H1 (cell line): Measurements from ENCODE around the gene C1orf174. TPM values are rescaled to one million over a fixed set of nuclear protein-coding genes. Genes with fewer than 3 reads are reported as not detected.

ENCODE experiments used
- CTCF ChIA-PET: fragments of 300-600 bp; sonication (Branson Sonifier 250); formaldehyde crosslinking; loops from one replicate; lab custom pipeline; 2021; ENCODE audit not compliant: partially characterized antibody; lab: Charles Lee
- POLR2A ChIA-PET: fragments of 300-600 bp; sonication (Branson Sonifier 250); formaldehyde crosslinking; loops from one replicate; lab custom pipeline; 2021; ENCODE audit warnings: inconsistent platforms; ENCODE audit not compliant: partially characterized antibody; lab: Charles Lee
- DNase-seq, 2 experiments: peaks; one replicate each; pipeline versions ENCODE4 v3.0.0 to v3.0.0-alpha.2; 2010 to 2022; ENCODE audit warnings: low spot score in 2 of 2, low read depth in 1 of 2, mixed read lengths in 1 of 2
- FAIRE-seq: peaks from 2 replicates; lab custom pipeline; 2011; peaks lifted over from hg19 to GRCh38; lab: Jason Lieb, UNC
- H2AFZ ChIP-seq: 2 replicates; pipeline ENCODE4 v1.8.1; 2012; ENCODE audit warnings: low read length, inconsistent platforms
- H2AK5ac ChIP-seq: 2 replicates; pipeline ENCODE4 v1.6.1; 2013; ENCODE audit warnings: low read depth, low read length
- H2BK120ac ChIP-seq: replicated peaks from 2 replicates; pipeline ENCODE3; 2013; ENCODE audit warnings: low read depth, low read length, inconsistent platforms
- H2BK12ac ChIP-seq: 2 replicates; pipeline ENCODE4 v1.6.1; 2013; ENCODE audit warnings: low read depth, low read length
- H2BK15ac ChIP-seq: 2 replicates; pipeline ENCODE4 v1.6.1; 2013; ENCODE audit warnings: low read length
- H2BK20ac ChIP-seq: 2 replicates; pipeline ENCODE4 v1.6.1; 2013; ENCODE audit warnings: low read length
- H2BK5ac ChIP-seq: 2 replicates; pipeline ENCODE4 v1.6.1; 2013; ENCODE audit warnings: low read depth, low read length
- H3K14ac ChIP-seq: 2 replicates; pipeline ENCODE4 v1.6.1; 2013; ENCODE audit warnings: inconsistent platforms; ENCODE audit not compliant: insufficient read length
- H3K18ac ChIP-seq: 2 replicates; pipeline ENCODE4 v1.6.1; 2013; ENCODE audit warnings: low read length; ENCODE audit errors: extremely low read depth
- H3K23ac ChIP-seq: 2 replicates; pipeline ENCODE4 v1.6.1; 2013; ENCODE audit warnings: inconsistent platforms; ENCODE audit not compliant: insufficient read length
- H3K23me2 ChIP-seq: 2 replicates; pipeline ENCODE4 v1.6.1; 2013; ENCODE audit warnings: low read depth, low read length
- H3K27ac ChIP-seq: 2 replicates; pipeline ENCODE4 v1.6.1; 2011; ENCODE audit warnings: low read depth, low read length, inconsistent platforms
- H3K27me3 ChIP-seq, 4 experiments: replicated peaks in 1 of 4; 1 replicate in 1 of 4; 2 replicates in 3 of 4; pipeline versions ENCODE4 v1.6.1 to v1.8.1; 2011 to 2013; ENCODE audit warnings: low read length in 3 of 4, mild to moderate bottlenecking in 3 of 4, inconsistent platforms in 2 of 4, mixed read lengths in 2 of 4, moderate library complexity in 1 of 4; ENCODE audit not compliant: control insufficient read depth in 3 of 4, insufficient read depth in 3 of 4; ENCODE audit errors: extremely low read depth in 1 of 4
- H3K36me3 ChIP-seq, 4 experiments: 2 replicates each; pipeline versions ENCODE4 v1.6.1 to v1.8.1; 2011 to 2013; ENCODE audit warnings: mild to moderate bottlenecking in 4 of 4, low read length in 3 of 4, moderate library complexity in 2 of 4, control low read depth in 1 of 4, inconsistent platforms in 1 of 4; ENCODE audit not compliant: insufficient read depth in 4 of 4, control insufficient read depth in 2 of 4
- H3K4ac ChIP-seq: replicated peaks from 2 replicates; pipeline ENCODE3; 2013; ENCODE audit warnings: low read length, low read depth, mixed read lengths, inconsistent platforms; ENCODE audit not compliant: insufficient read length
- H3K4me1 ChIP-seq, 4 experiments: replicated peaks in 1 of 4; 1 replicate in 1 of 4; 2 replicates in 3 of 4; pipeline versions ENCODE4 v1.6.1 to v1.8.1; 2011 to 2013; ENCODE audit warnings: low read length in 3 of 4, inconsistent platforms in 2 of 4, mixed read lengths in 1 of 4; ENCODE audit not compliant: insufficient read depth in 4 of 4, control insufficient read depth in 3 of 4
- H3K4me2 ChIP-seq, 2 experiments: 2 replicates each; pipeline versions ENCODE4 v1.6.1 to v1.8.1; 2011 to 2013; ENCODE audit warnings: low read depth in 2 of 2, low read length in 2 of 2, control low read depth in 1 of 2, inconsistent platforms in 1 of 2, mild to moderate bottlenecking in 1 of 2; ENCODE audit not compliant: insufficient read depth in 1 of 2
- H3K4me3 ChIP-seq, 4 experiments: fragments of 200-600, 300-600 bp in 1 of 4; sonication (generic), shearing (Covaris generic), sonication (Bioruptor Twin) in 1 of 4; 2 replicates each; pipeline versions ENCODE4 v1.5.1 to v1.8.1; 2011 to 2016; ENCODE audit warnings: low read length in 4 of 4, low read depth in 3 of 4, control low read depth in 2 of 4, inconsistent platforms in 2 of 4, mild to moderate bottlenecking in 2 of 4, mixed read lengths in 1 of 4, moderate library complexity in 1 of 4; ENCODE audit not compliant: insufficient read depth in 2 of 4; ENCODE audit errors: extremely low read depth in 1 of 4
- H3K56ac ChIP-seq: replicated peaks from 2 replicates; pipeline ENCODE3; 2013; ENCODE audit warnings: low read depth, mild to moderate bottlenecking, mixed read lengths, low read length, inconsistent platforms; ENCODE audit not compliant: insufficient read length
- H3K79me1 ChIP-seq: 2 replicates; pipeline ENCODE4 v1.6.1; 2013; ENCODE audit warnings: low read depth, low read length, control low read depth
- H3K79me2 ChIP-seq, 2 experiments: 2 replicates each; pipeline versions ENCODE4 v1.6.1 to v1.8.1; 2012 to 2013; ENCODE audit warnings: low read length in 2 of 2, mild to moderate bottlenecking in 2 of 2, inconsistent platforms in 1 of 2; ENCODE audit not compliant: insufficient read depth in 2 of 2, control insufficient read depth in 1 of 2
- H3K9ac ChIP-seq, 4 experiments: replicated peaks in 1 of 4; 1 replicate in 1 of 4; 2 replicates in 3 of 4; pipeline versions ENCODE4 v1.6.1 to v1.8.1; 2011 to 2013; ENCODE audit warnings: low read depth in 3 of 4, low read length in 3 of 4, control low read depth in 2 of 4, mild to moderate bottlenecking in 2 of 4, moderate library complexity in 2 of 4, inconsistent platforms in 1 of 4; ENCODE audit errors: extremely low read depth in 1 of 4
- H3K9me3 ChIP-seq, 2 experiments: 2 replicates each; pipeline versions ENCODE4 v1.6.1 to v1.8.1; 2012 to 2013; ENCODE audit warnings: mild to moderate bottlenecking in 2 of 2, moderate library complexity in 2 of 2, control low read depth in 1 of 2, inconsistent platforms in 1 of 2, low read depth in 1 of 2, low read length in 1 of 2, mixed read lengths in 1 of 2; ENCODE audit not compliant: insufficient read depth in 2 of 2
- H4K20me1 ChIP-seq, 2 experiments: replicated peaks in 1 of 2; 2 replicates each; pipeline versions ENCODE3 to v1.8.1; 2011 to 2013; ENCODE audit warnings: inconsistent platforms in 2 of 2, low read length in 2 of 2, mild to moderate bottlenecking in 1 of 2; ENCODE audit not compliant: insufficient read depth in 2 of 2, control insufficient read depth in 1 of 2
- H4K5ac ChIP-seq: 2 replicates; pipeline ENCODE4 v1.6.1; 2013; ENCODE audit warnings: low read length, low read depth, mixed read lengths, inconsistent platforms; ENCODE audit not compliant: insufficient read length
- H4K8ac ChIP-seq: 2 replicates; pipeline ENCODE4 v1.8.0; 2013; ENCODE audit warnings: mild to moderate bottlenecking, moderate library complexity, low read length, inconsistent platforms; ENCODE audit not compliant: insufficient read depth; ENCODE audit errors: extremely low read depth
- H4K91ac ChIP-seq: replicated peaks from 2 replicates; pipeline ENCODE3; 2013; ENCODE audit warnings: low read length, mixed read lengths, inconsistent platforms; ENCODE audit not compliant: insufficient read length
- ASH2L ChIP-seq: fragments of 200-600, 300-600 bp; sonication (generic); IDR thresholded peaks from one replicate; pipeline ENCODE4 v1.7.1; 2017; ENCODE audit warnings: low read length
- BACH1 ChIP-seq: IDR thresholded peaks from 2 replicates; pipeline ENCODE4 v1.6.1; 2012; ENCODE audit warnings: low read length, improper control_type of control experiment
- CREB1 ChIP-seq: IDR thresholded peaks from 2 replicates; pipeline ENCODE4 v1.6.1; 2012; ENCODE audit warnings: inconsistent platforms
- EP300 ChIP-seq, 2 experiments: IDR thresholded peaks; 1 replicate in 1 of 2; 2 replicates in 1 of 2; pipeline ENCODE4 v1.6.1; 2011 to 2012; ENCODE audit warnings: low read depth in 2 of 2, low read length in 2 of 2, mild to moderate bottlenecking in 2 of 2, borderline replicate concordance in 1 of 2, inconsistent platforms in 1 of 2, moderate library complexity in 1 of 2
- GTF2F1 ChIP-seq: IDR thresholded peaks from 2 replicates; pipeline ENCODE4 v1.6.1; 2012; ENCODE audit warnings: low read depth, low read length, improper control_type of control experiment, borderline replicate concordance
- JUND ChIP-seq: IDR thresholded peaks from 2 replicates; pipeline ENCODE4 v1.6.1; 2011; ENCODE audit warnings: mild to moderate bottlenecking, improper control_type of control experiment, low read length
- KDM1A ChIP-seq: fragments of 200-600, 300-600 bp; sonication (generic); IDR thresholded peaks from 2 replicates; pipeline ENCODE4 v1.7.1; 2016; ENCODE audit warnings: mild to moderate bottlenecking, low read length, borderline replicate concordance
- PHF8 ChIP-seq: fragments of 200-600 bp; sonication (generic); conservative IDR thresholded peaks from 2 replicates; pipeline ENCODE4 v1.7.1; 2012; ENCODE audit warnings: low read depth, mild to moderate bottlenecking, inconsistent platforms, low read length, moderate library complexity
- POLR2A ChIP-seq, 2 experiments: IDR thresholded peaks; 1 replicate in 1 of 2; 2 replicates in 1 of 2; pipeline ENCODE4 v1.6.1; 2011; ENCODE audit warnings: low read depth in 2 of 2, low read length in 2 of 2, mild to moderate bottlenecking in 2 of 2; ENCODE audit errors: control extremely low read depth in 1 of 2
- POU5F1 ChIP-seq: IDR thresholded peaks from 2 replicates; pipeline ENCODE4 v1.6.1; 2011; ENCODE audit warnings: low read depth, mild to moderate bottlenecking, low read length, moderate library complexity
- SP2 ChIP-seq: IDR thresholded peaks from 2 replicates; pipeline ENCODE4 v1.6.1; 2012; ENCODE audit warnings: mild to moderate bottlenecking, low read length, inconsistent platforms
- SRF ChIP-seq: IDR thresholded peaks from 2 replicates; pipeline ENCODE4 v1.6.1; 2011; ENCODE audit warnings: mild to moderate bottlenecking, low read depth, low read length, moderate library complexity
- SUZ12 ChIP-seq: fragments of 200-600 bp; sonication (generic); IDR thresholded peaks from 2 replicates; pipeline ENCODE4 v1.6.1; 2012; ENCODE audit warnings: mild to moderate bottlenecking, inconsistent platforms, low read length, moderate library complexity, mixed read lengths
- TAF7 ChIP-seq: optimal IDR thresholded peaks from 2 replicates; pipeline ENCODE3; 2011; ENCODE audit warnings: low read depth, mild to moderate bottlenecking, inconsistent platforms, low read length, moderate library complexity, borderline replicate concordance
- TCF12 ChIP-seq: IDR thresholded peaks from 2 replicates; pipeline ENCODE4 v1.6.1; 2011; ENCODE audit warnings: low read depth, mild to moderate bottlenecking, low read length
- WGBS, 2 experiments: shearing (Covaris generic) in 1 of 2; methylation state at CpG; one replicate each; pipeline versions ENCODE4 v1.1.6 to v1.1.7; 2013 to 2015; ENCODE audit warnings: low lambda C conversion rate in 2 of 2, mixed read lengths in 2 of 2, inconsistent platforms in 1 of 2, low coverage in 1 of 2, missing lambda C conversion rate in 1 of 2; ENCODE audit not compliant: insufficient replicate concordance in 2 of 2, insufficient coverage in 1 of 2, insufficient read length in 1 of 2; ENCODE audit errors: extremely low coverage in 1 of 2, missing lambda C conversion rate in 1 of 2; 5-methylcytosine and 5-hydroxymethylcytosine counted together
- polyA plus RNA-seq, 7 experiments: library from polyadenylated mRNA; depleted of rRNA in 3 of 7; stranded (reverse) in 5 of 7; unstranded in 2 of 7; fragments of >200 nt in 5 of 7; fragments of 200-250 nt in 2 of 7; gene quantifications; 1 replicate in 5 of 7; 2 replicates in 1 of 7; 4 replicates in 1 of 7; pipeline versions ENCODE4 v1.2.1 to v1.2.3, GENCODE V29; 2011 to 2013; ENCODE audit warnings: missing spikeins in 2 of 7, mixed read lengths in 2 of 7
- total RNA-seq: library from RNA; stranded (reverse); fragmentation: NEBNext Ultra II Directional; extraction: Animal tissue kit (Norgen Biotek cat#: 25700); gene quantifications from 2 replicates; pipeline ENCODE4 v1.2.1, GENCODE V29; 2021
- TF ChIP-seq, protein P1 (sequence below): IDR thresholded peaks from 2 replicates; pipeline ENCODE4 v1.6.1; 2011; ENCODE audit warnings: low read depth, mild to moderate bottlenecking, low read length; ENCODE audit not compliant: insufficient read depth

Gene C1orf174
- total and polyA plus RNA-seq, 2 of the 8 experiments (the other 6 are each of a cell fraction or from before 2014, with no cell fraction given) = 28.4 to 32.4 TPM

GRCh38 chr1:3917761-3918160 is 17.7 kb upstream of the C1orf174 start:
- Histone ChIP-seq H4K5ac (no peak overlapping the region), H3K9me3 (peaks cover 4% of the 10 kb centered on the region in 2 experiments; a peak in 2 of 4 replicates), H4K91ac (no peak overlapping the region), H4K20me1 (no peaks in the 10 kb centered on the region), H3K23me2 (no peaks in the 10 kb centered on the region), H3K27me3 (no peaks in the 10 kb centered on the region; a peak in 1 of 7 replicates), H3K36me3 (no peaks in the 10 kb centered on the region), H3K27ac (no peak overlapping the region), H3K4me2 (no peak overlapping the region), H3K79me2 (no peaks in the 10 kb centered on the region), H3K4ac (no peak overlapping the region), H3K4me3 (no peak overlapping the region), H3K56ac (no peak overlapping the region), H3K18ac (no peak overlapping the region), H2BK5ac (no peak overlapping the region), H3K14ac (no peak overlapping the region), H2BK12ac (no peak overlapping the region), H4K8ac (no peak overlapping the region), H2BK120ac (no peak overlapping the region), H2AK5ac (no peak overlapping the region), H3K4me1 (no peaks in the 10 kb centered on the region; a peak in 1 of 7 replicates), H2BK20ac (no peak overlapping the region), H3K23ac (no peak overlapping the region), H3K9ac (no peak overlapping the region), H2BK15ac (no peak overlapping the region), H3K79me1 (no peaks in the 10 kb centered on the region), H2AFZ (no peak overlapping the region)
- no peak for TF ChIP-seq PHF8
- no peak for TF ChIP-seq KDM1A
- TF ChIP-seq ASH2L = no peak
- no peak for TF ChIP-seq SP2
- TF ChIP-seq, protein P1, sequence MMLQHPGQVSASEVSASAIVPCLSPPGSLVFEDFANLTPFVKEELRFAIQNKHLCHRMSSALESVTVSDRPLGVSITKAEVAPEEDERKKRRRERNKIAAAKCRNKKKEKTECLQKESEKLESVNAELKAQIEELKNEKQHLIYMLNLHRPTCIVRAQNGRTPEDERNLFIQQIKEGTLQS = no peak
- no peak for TF ChIP-seq GTF2F1
- TF ChIP-seq TAF7 = no peak
- TF ChIP-seq JUND = no peak
- no peak for TF ChIP-seq SUZ12
- TF ChIP-seq BACH1 = no peak
- no peak for TF ChIP-seq POLR2A (IDR thresholded peaks at IDR 0.05; ENCODE audit: control extremely low read depth in 1 of 2, low read depth in 2 of 2, low read length in 2 of 2)
- no peak for TF ChIP-seq POU5F1
- no peak for TF ChIP-seq EP300 (IDR thresholded peaks at IDR 0.05; ENCODE audit: borderline replicate concordance in 1 of 2, low read depth in 2 of 2, low read length in 2 of 2)
- TF ChIP-seq TCF12 = no peak
- no peak for TF ChIP-seq SRF
- TF ChIP-seq CREB1 = no peak
- 87% methylated on average over 8 of the region's 8 CpGs; no CpG with 5 or more reads in 1 of the 2 experiments for WGBS, 2 experiments
- FAIRE-seq (no peak), DNase-seq (no peak)
- ChIA-PET POLR2A (no interaction called here), CTCF (interaction anchor here (0.6 kb wide), 1 partner anchor 133 kb away, joined by 3 read pairs; no protein-coding TSS in a partner anchor)
